DOHH2 (cell line): Measurements from ENCODE around the gene TIMP3.

Source experiments
- H3F3A ChIP-seq: fragments of 200-600 bp; sonication (generic), shearing (Covaris generic); 2 replicates; pipeline ENCODE4 v1.6.0; 2016; ENCODE audit warnings: antibody characterized with exemption, mild to moderate bottlenecking; ENCODE audit not compliant: control insufficient read depth, insufficient read depth
- H3K27ac ChIP-seq: fragments of 200-600 bp; sonication (generic); 2 replicates; pipeline ENCODE4 v1.5.1; 2014; ENCODE audit warnings: low read depth, mild to moderate bottlenecking, low read length, moderate library complexity
- H3K27me3 ChIP-seq: fragments of 200-600 bp; sonication (generic); 2 replicates; pipeline ENCODE4 v1.6.1; 2014; ENCODE audit warnings: mild to moderate bottlenecking, low read length, mixed read lengths; ENCODE audit not compliant: control insufficient read depth
- H3K36me3 ChIP-seq: fragments of 200-600 bp; sonication (generic); 2 replicates; pipeline ENCODE4 v1.6.1; 2014; ENCODE audit warnings: mild to moderate bottlenecking, low read length, moderate library complexity, mixed read lengths; ENCODE audit not compliant: control insufficient read depth
- H3K4me1 ChIP-seq: fragments of 200-600 bp; sonication (generic); 2 replicates; pipeline ENCODE4 v1.6.1; 2014; ENCODE audit warnings: mild to moderate bottlenecking, low read length, mixed read lengths; ENCODE audit not compliant: control insufficient read depth
- H3K4me2 ChIP-seq: fragments of 200-600 bp; sonication (generic); 2 replicates; pipeline ENCODE4 v1.6.0; 2014; ENCODE audit warnings: mild to moderate bottlenecking, low read length, moderate library complexity
- H3K4me3 ChIP-seq: fragments of 200-600 bp; sonication (generic); 2 replicates; pipeline ENCODE4 v1.5.1; 2014; ENCODE audit warnings: mild to moderate bottlenecking, low read length, mixed read lengths
- H3K79me2 ChIP-seq: fragments of 200-600 bp; sonication (generic); 2 replicates; pipeline ENCODE4 v1.6.1; 2014; ENCODE audit warnings: mild to moderate bottlenecking, low read length, mixed read lengths; ENCODE audit not compliant: control insufficient read depth
- H3K9me2 ChIP-seq: fragments of 200-600 bp; sonication (generic); replicated peaks from 2 replicates; pipeline ENCODE4 v1.6.1; 2014; ENCODE audit warnings: mild to moderate bottlenecking, low read length, mixed read lengths; ENCODE audit not compliant: control insufficient read depth
- H3K9me3 ChIP-seq: fragments of 200-600 bp; sonication (generic); 2 replicates; pipeline ENCODE4 v1.6.1; 2014; ENCODE audit warnings: antibody characterized with exemption, low read length, mixed read lengths; ENCODE audit not compliant: control insufficient read depth, insufficient read depth
- H4K20me1 ChIP-seq: fragments of 200-600 bp; sonication (generic); 2 replicates; pipeline ENCODE4 v1.6.0; 2014; ENCODE audit warnings: low read depth, mild to moderate bottlenecking, antibody characterized with exemption, low read length, moderate library complexity; ENCODE audit not compliant: control insufficient read depth, insufficient read depth
- EZH2phosphoT487 ChIP-seq: fragments of 200-600 bp; sonication (generic); IDR thresholded peaks from 2 replicates; pipeline ENCODE4 v1.6.1; 2017; ENCODE audit warnings: borderline replicate concordance, mild to moderate bottlenecking, antibody characterized with exemption, low read length, moderate library complexity, mixed read lengths
- TF ChIP-seq, protein P1 (sequence below): fragments of 200-600 bp; sonication (generic); IDR thresholded peaks from one replicate; pipeline ENCODE4 v1.5.1; 2014; ENCODE audit warnings: antibody characterized with exemption, mild to moderate bottlenecking, low read depth, low read length; ENCODE audit not compliant: poor library complexity, severe bottlenecking

Gene TIMP3

DNA sequence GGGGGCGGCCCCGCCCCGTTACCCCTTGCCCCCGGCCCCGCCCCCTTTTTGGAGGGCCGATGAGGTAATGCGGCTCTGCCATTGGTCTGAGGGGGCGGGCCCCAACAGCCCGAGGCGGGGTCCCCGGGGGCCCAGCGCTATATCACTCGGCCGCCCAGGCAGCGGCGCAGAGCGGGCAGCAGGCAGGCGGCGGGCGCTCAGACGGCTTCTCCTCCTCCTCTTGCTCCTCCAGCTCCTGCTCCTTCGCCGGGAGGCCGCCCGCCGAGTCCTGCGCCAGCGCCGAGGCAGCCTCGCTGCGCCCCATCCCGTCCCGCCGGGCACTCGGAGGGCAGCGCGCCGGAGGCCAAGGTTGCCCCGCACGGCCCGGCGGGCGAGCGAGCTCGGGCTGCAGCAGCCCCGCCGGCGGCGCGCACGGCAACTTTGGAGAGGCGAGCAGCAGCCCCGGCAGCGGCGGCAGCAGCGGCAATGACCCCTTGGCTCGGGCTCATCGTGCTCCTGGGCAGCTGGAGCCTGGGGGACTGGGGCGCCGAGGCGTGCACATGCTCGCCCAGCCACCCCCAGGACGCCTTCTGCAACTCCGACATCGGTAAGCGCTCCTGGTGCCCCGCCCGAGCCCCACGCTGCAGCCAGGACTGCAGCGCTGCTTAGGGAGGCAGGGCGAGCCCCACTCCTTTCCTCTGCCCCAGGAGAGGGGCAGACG is at the start of gene TIMP3:
Gene TIMP3 (plus strand): TSS at position 169 of the 700 bp plus-strand sequence. CDS start 297 bp downstream, at position 466.
- Histone ChIP-seq H3F3A (no peaks in the 10 kb centered on the region), H3K36me3 (no peaks in the 10 kb centered on the region), H3K4me1 (no peaks in the 10 kb centered on the region), H3K9me3 (no peaks in the 10 kb centered on the region), H3K79me2 (no peaks in the 10 kb centered on the region), H3K27me3 (peaks cover 12% of the 10 kb centered on the region), H4K20me1 (peaks cover 3% of the 10 kb centered on the region; the same call in 1 of the 2 replicates), H3K4me3 (no peak within 1 kb of the TSS), H3K9me2 (no peaks in the 10 kb centered on the region), H3K4me2 (no peak within 1 kb of the TSS), H3K27ac (no peak within 1 kb of the TSS)
- TF ChIP-seq, protein P1, sequence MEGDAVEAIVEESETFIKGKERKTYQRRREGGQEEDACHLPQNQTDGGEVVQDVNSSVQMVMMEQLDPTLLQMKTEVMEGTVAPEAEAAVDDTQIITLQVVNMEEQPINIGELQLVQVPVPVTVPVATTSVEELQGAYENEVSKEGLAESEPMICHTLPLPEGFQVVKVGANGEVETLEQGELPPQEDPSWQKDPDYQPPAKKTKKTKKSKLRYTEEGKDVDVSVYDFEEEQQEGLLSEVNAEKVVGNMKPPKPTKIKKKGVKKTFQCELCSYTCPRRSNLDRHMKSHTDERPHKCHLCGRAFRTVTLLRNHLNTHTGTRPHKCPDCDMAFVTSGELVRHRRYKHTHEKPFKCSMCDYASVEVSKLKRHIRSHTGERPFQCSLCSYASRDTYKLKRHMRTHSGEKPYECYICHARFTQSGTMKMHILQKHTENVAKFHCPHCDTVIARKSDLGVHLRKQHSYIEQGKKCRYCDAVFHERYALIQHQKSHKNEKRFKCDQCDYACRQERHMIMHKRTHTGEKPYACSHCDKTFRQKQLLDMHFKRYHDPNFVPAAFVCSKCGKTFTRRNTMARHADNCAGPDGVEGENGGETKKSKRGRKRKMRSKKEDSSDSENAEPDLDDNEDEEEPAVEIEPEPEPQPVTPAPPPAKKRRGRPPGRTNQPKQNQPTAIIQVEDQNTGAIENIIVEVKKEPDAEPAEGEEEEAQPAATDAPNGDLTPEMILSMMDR = no peak
- no peak for TF ChIP-seq EZH2phosphoT487

DNA sequence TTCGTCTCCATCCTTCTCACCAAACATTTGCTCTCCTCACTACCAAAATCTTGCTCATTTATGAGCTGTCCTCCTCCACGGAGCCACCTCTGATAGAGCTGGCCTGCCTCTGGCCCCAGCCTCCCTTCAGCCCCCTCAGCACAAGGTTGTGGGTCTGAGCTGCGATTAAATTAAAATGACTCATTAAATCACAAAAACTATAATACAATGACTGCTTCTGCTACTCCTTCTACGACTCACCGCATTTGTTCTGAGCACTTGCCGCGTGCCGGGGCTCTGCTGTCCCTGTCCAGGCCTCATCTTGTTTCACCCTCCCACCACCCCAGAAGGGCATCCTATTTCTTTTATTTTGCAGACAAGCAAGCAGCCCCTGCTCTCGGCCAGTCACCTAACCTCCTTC is 49.2 kb upstream of the TIMP3 start:
- Histone ChIP-seq H3K36me3 (no peaks in the 10 kb centered on the region), H3K9me2 (no peaks in the 10 kb centered on the region), H3K4me1 (no peaks in the 10 kb centered on the region), H3K4me2 (no peak overlapping the region), H3K27ac (no peak overlapping the region), H3F3A (no peaks in the 10 kb centered on the region), H3K79me2 (no peaks in the 10 kb centered on the region), H3K27me3 (no peaks in the 10 kb centered on the region), H4K20me1 (no peaks in the 10 kb centered on the region), H3K4me3 (no peak overlapping the region), H3K9me3 (no peaks in the 10 kb centered on the region)
- no peak for TF ChIP-seq EZH2phosphoT487
- TF ChIP-seq, protein P1 = no peak

DNA sequence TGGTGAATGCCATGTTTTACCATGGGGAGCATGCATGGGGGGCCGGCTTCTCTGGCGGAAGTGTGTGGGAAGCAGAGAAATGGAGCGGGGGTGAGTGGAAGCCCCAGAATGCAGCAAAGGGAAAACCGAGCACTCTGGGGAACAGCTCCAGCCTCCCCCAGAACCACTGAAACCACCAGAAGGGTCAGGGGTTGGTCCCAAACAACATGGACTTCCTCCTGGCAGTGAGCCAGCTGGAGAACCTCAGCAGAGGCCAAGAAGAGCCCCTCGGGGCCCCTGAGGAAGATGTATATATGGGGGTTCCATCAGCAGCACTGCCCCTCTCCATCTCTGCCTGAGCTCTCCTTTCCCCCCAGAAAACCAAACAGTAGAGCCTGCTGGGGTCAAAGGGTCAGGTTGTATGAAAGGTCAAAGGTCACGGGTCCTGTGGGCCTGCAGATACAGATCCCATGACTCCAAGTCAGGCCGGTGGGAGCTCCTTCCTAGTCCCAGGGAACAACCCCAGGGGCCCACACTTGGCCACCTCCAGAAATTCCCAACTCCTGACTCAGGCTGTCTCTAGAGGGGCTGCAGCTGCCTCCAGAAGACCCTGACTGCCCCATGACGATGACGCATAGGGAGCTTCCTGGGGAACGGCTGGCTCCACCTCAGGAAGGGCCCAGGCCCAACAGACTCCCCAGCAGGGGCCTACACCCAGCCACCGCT is 48.5 kb upstream of the TIMP3 start:
- Histone ChIP-seq H3F3A (no peaks in the 10 kb centered on the region), H3K27ac (no peak overlapping the region), H3K4me1 (no peaks in the 10 kb centered on the region), H3K9me3 (no peaks in the 10 kb centered on the region), H3K36me3 (no peaks in the 10 kb centered on the region), H3K27me3 (no peaks in the 10 kb centered on the region), H4K20me1 (no peaks in the 10 kb centered on the region), H3K4me2 (no peak overlapping the region), H3K79me2 (no peaks in the 10 kb centered on the region), H3K4me3 (no peak overlapping the region), H3K9me2 (no peaks in the 10 kb centered on the region)
- TF ChIP-seq, protein P1 = no peak
- no peak for TF ChIP-seq EZH2phosphoT487
